HCT116 (cell line): ENCODE measurements around the gene LY9. TPM values are rescaled to one million over a fixed set of nuclear protein-coding genes. Genes with fewer than 3 reads are reported as not detected.

ENCODE experiments used
- ATAC-seq: fragments of 200-7000 bp; cut with Tn5 transposase; 2 replicates; pipeline ENCODE4 v1.9.1; 2020; ENCODE audit warnings: mild to moderate bottlenecking, moderate library complexity
- BruUV-seq: library from RNA; stranded (reverse); fragments of 400-500 nt; replicated peaks from 2 replicates; lab custom pipeline; 2021; lab: Mats Ljungman, UMichigan
- CTCF ChIA-PET: fragments of 300-600 bp; sonication (Branson Sonifier 250); formaldehyde crosslinking; loops from one replicate; lab custom pipeline; 2021; ENCODE audit warnings: antibody characterized with exemption; lab: Charles Lee
- POLR2A ChIA-PET: fragments of 300-600, 350-600 bp; sonication (Branson Sonifier 250); formaldehyde crosslinking; loops from one replicate; lab custom pipeline; 2021; ENCODE audit warnings: antibody characterized with exemption; lab: Charles Lee
- RAD21 ChIA-PET, 2 experiments: fragments of 300-600 bp; sonication (Branson Sonifier 250); formaldehyde crosslinking; loops; one replicate each; lab custom pipeline; 2023; ENCODE audit warnings: low total read pairs in 2 of 2; ENCODE audit not compliant: uncharacterized antibody in 2 of 2, unreplicated experiment in 2 of 2, low non-redundant PET in 1 of 2; lab: Charles Lee
- DNase-seq: peaks from one replicate; pipeline ENCODE4 v3.0.0-alpha.2; 2010; ENCODE audit warnings: low read depth, low spot score
- H2AFZ ChIP-seq: fragments of 200-600 bp; shearing (Covaris generic), sonication (generic); 2 replicates; pipeline ENCODE4 v1.6.1; 2017; ENCODE audit warnings: low read depth, mixed run types, mixed read lengths, antibody characterized with exemption, low read length; ENCODE audit not compliant: poor library complexity, severe bottlenecking
- H3K27ac ChIP-seq: 2 replicates; pipeline ENCODE4 v1.5.1; 2012; ENCODE audit warnings: low read depth, low read length
- H3K27me3 ChIP-seq: fragments of 200-600 bp; sonication (generic); 2 replicates; pipeline ENCODE4 v1.6.1; 2016; ENCODE audit warnings: mixed run types, low read length, mixed read lengths; ENCODE audit not compliant: insufficient read depth
- H3K36me3 ChIP-seq, 2 experiments: fragments of 200-500 bp in 1 of 2; fragments of 200-600 bp in 1 of 2; sonication (Bioruptor generic) in 1 of 2; sonication (generic) in 1 of 2; 2 replicates each; pipeline versions ENCODE4 v1.5.1 to v1.6.1; 2014 to 2016; ENCODE audit warnings: low read length in 2 of 2, inconsistent platforms in 1 of 2, mixed read lengths in 1 of 2, mixed run types in 1 of 2; ENCODE audit not compliant: insufficient read depth in 2 of 2, control insufficient read depth in 1 of 2
- H3K4me1 ChIP-seq, 2 experiments: fragments of 200-600 bp in 1 of 2; sonication (generic) in 1 of 2; 2 replicates each; pipeline versions ENCODE4 v1.5.1 to v1.6.1; 2012 to 2017; ENCODE audit warnings: low read length in 2 of 2, inconsistent platforms in 1 of 2, mild to moderate bottlenecking in 1 of 2, mixed read lengths in 1 of 2, mixed run types in 1 of 2, moderate library complexity in 1 of 2; ENCODE audit not compliant: insufficient read depth in 2 of 2, control insufficient read depth in 1 of 2
- H3K4me2 ChIP-seq: fragments of 200-600 bp; sonication (generic); 2 replicates; pipeline ENCODE4 v1.6.1; 2017; ENCODE audit warnings: mixed run types, low read length, mixed read lengths
- H3K4me3 ChIP-seq, 2 experiments: fragments of 200-600 bp in 1 of 2; sonication (generic) in 1 of 2; replicated peaks in 1 of 2; 2 replicates each; pipeline ENCODE4 v1.5.1; 2011 to 2016; ENCODE audit warnings: low read length in 2 of 2, control low read depth in 1 of 2, low read depth in 1 of 2, mild to moderate bottlenecking in 1 of 2, mixed read lengths in 1 of 2, mixed run types in 1 of 2
- H3K79me2 ChIP-seq: fragments of 200-600 bp; sonication (generic); 2 replicates; pipeline ENCODE4 v1.6.1; 2017; ENCODE audit warnings: mild to moderate bottlenecking, mixed run types, low read length, moderate library complexity, mixed read lengths; ENCODE audit not compliant: insufficient read depth
- H3K9ac ChIP-seq: fragments of 200-600 bp; sonication (generic); 2 replicates; pipeline ENCODE4 v1.6.1; 2016; ENCODE audit warnings: low read length, mixed read lengths
- H3K9me2 ChIP-seq: fragments of 200-600 bp; sonication (generic), shearing (Covaris generic); 2 replicates; pipeline ENCODE4 v1.6.1; 2017; ENCODE audit warnings: mixed run types, mild to moderate bottlenecking, moderate library complexity; ENCODE audit not compliant: insufficient read depth
- H3K9me3 ChIP-seq, 2 experiments: fragments of 200-500 bp in 1 of 2; fragments of 200-600 bp in 1 of 2; sonication (Bioruptor generic) in 1 of 2; sonication (generic) in 1 of 2; 2 replicates each; pipeline ENCODE4 v1.6.1; 2014 to 2017; ENCODE audit warnings: low read length in 2 of 2, mixed read lengths in 2 of 2, inconsistent platforms in 1 of 2, low read depth in 1 of 2, mild to moderate bottlenecking in 1 of 2, mixed run types in 1 of 2, moderate library complexity in 1 of 2; ENCODE audit not compliant: control insufficient read depth in 1 of 2, insufficient read depth in 1 of 2
- H4K20me1 ChIP-seq: fragments of 200-600 bp; sonication (generic), shearing (Covaris generic); 2 replicates; pipeline ENCODE4 v1.6.1; 2017; ENCODE audit warnings: mixed run types, mild to moderate bottlenecking, moderate library complexity; ENCODE audit not compliant: insufficient read depth
- ATF3 ChIP-seq: IDR thresholded peaks from 2 replicates; pipeline ENCODE4 v1.6.1; 2012
- CBX3 ChIP-seq: IDR thresholded peaks from 2 replicates; pipeline ENCODE4 v1.6.1; 2012; ENCODE audit warnings: low read depth
- CEBPB ChIP-seq: IDR thresholded peaks from 2 replicates; pipeline ENCODE4 v1.6.1; 2012; ENCODE audit warnings: low read depth
- CTCF ChIP-seq, 3 experiments: fragments of 200-600 bp in 1 of 3; sonication (generic) in 1 of 3; IDR thresholded peaks in 2 of 3; conservative IDR thresholded peaks in 1 of 3; 2 replicates each; pipeline ENCODE4 v1.5.1; 2012 to 2017; ENCODE audit warnings: low read depth in 2 of 3, low read length in 2 of 3, antibody characterized with exemption in 1 of 3, borderline replicate concordance in 1 of 3, control low read depth in 1 of 3, mild to moderate bottlenecking in 1 of 3, mixed read lengths in 1 of 3, mixed run types in 1 of 3, moderate library complexity in 1 of 3; ENCODE audit not compliant: insufficient read depth in 1 of 3
- EGR1 ChIP-seq: IDR thresholded peaks from 2 replicates; pipeline ENCODE4 v1.6.1; 2012; ENCODE audit warnings: low read depth
- ELF1 ChIP-seq: IDR thresholded peaks from 2 replicates; pipeline ENCODE4 v1.6.1; 2012; ENCODE audit warnings: low read depth, borderline replicate concordance
- EZH2 ChIP-seq: fragments of 200-600 bp; sonication (generic); IDR thresholded peaks from 2 replicates; pipeline ENCODE4 v1.6.1; 2017; ENCODE audit warnings: antibody characterized with exemption, mixed run types
- EZH2phosphoT487 ChIP-seq: fragments of 200-600 bp; IDR thresholded peaks from 2 replicates; pipeline ENCODE4 v1.6.1; 2018; ENCODE audit warnings: antibody characterized with exemption, borderline replicate concordance
- FOSL1 ChIP-seq: IDR thresholded peaks from 2 replicates; pipeline ENCODE4 v1.6.1; 2012; ENCODE audit warnings: low read depth
- RAD21 ChIP-seq: IDR thresholded peaks from 2 replicates; pipeline ENCODE4 v1.6.1; 2012; ENCODE audit warnings: low read depth, mild to moderate bottlenecking
- REST ChIP-seq: IDR thresholded peaks from 2 replicates; pipeline ENCODE4 v1.6.1; 2012; ENCODE audit warnings: low read depth
- SP1 ChIP-seq: IDR thresholded peaks from 2 replicates; pipeline ENCODE4 v1.6.1; 2012; ENCODE audit warnings: low read depth
- SRF ChIP-seq: IDR thresholded peaks from 2 replicates; pipeline ENCODE4 v1.6.1; 2012; ENCODE audit warnings: low read depth
- TCF7L2 ChIP-seq: IDR thresholded peaks from 2 replicates; pipeline ENCODE4 v1.7.0; 2011; ENCODE audit warnings: borderline replicate concordance, inconsistent platforms; ENCODE audit not compliant: insufficient read depth, insufficient read length; ENCODE audit errors: extremely low read depth
- ZFX ChIP-seq: fragments of 450-650 bp; IDR thresholded peaks from 2 replicates; pipeline ENCODE4 v1.6.1; 2017
- ZNF274 ChIP-seq: fragments of 200-500 bp; sonication (Bioruptor generic); IDR thresholded peaks from 2 replicates; pipeline ENCODE4 v1.6.1; 2014; ENCODE audit warnings: mild to moderate bottlenecking, low read depth, low read length, inconsistent platforms
- intact Hi-C: fragments of 100-400 bp; cut with micrococcal nuclease; formaldehyde crosslinking; loops from 2 replicates; pipeline ENCODE4 v1.10.0; 2022
- total RNA-seq: library from RNA; stranded (reverse); gene quantifications from one replicate; pipeline ENCODE4 v1.2.1, GENCODE V29; 2021; ENCODE audit not compliant: unreplicated experiment

LY9 gene
- total RNA-seq, 1 experiment from 2014 or later: 0.22 TPM

- Histone ChIP-seq H3K79me2 (no peaks in the 10 kb centered on the region), H3K9ac (no peak overlapping the region), H3K9me3 (no peaks in the 10 kb centered on the region), H3K36me3 (no peaks in the 10 kb centered on the region), H3K27ac (no peak overlapping the region), H2AFZ (no peak overlapping the region), H3K27me3 (no peaks in the 10 kb centered on the region; the same call in 1 of the 2 replicates), H3K4me2 (no peak overlapping the region), H4K20me1 (no peaks in the 10 kb centered on the region), H3K9me2 (no peaks in the 10 kb centered on the region), H3K4me1 (0 out of 4 replicates have a peak, but pooled peaks cover 0 to 3% of the 10 kb centered on the region in 2 experiments), H3K4me3 (no peak overlapping the region)
- intact Hi-C loops: no loop called here
- POLR2A ChIA-PET: no interaction called here
- CTCF ChIA-PET: interaction anchor here (0.5 kb wide), 1 partner anchor 47 kb away, joined by 3 read pairs; no protein-coding TSS in a partner anchor
- RAD21 ChIA-PET: no interaction called here
- no peak for ATAC-seq
- TF ChIP-seq CBX3 (no peak), CEBPB (peak; percentile 94)
- no peak for DNase-seq
- BruUV-seq: no TSS peak
These were observed 31.4 kb downstream of the LY9 start for GRCh38 chr1:160827418-160827817.

- no peak overlapping the region for H2AFZ ChIP-seq
- peaks cover 5% of the 10 kb centered on the region; the same call in 1 of the 2 replicates for H3K27me3 ChIP-seq
- no peaks in the 10 kb centered on the region for H3K9me3 ChIP-seq
- 0 out of 4 replicates have a peak, but pooled peaks cover 0 to 3% of the 10 kb centered on the region in 2 experiments for H3K4me1 ChIP-seq
- DNase-seq (no peak), ATAC-seq (no peak)
- H3K9me2 ChIP-seq: no peaks in the 10 kb centered on the region
- H4K20me1 ChIP-seq: no peaks in the 10 kb centered on the region
- no peaks in the 10 kb centered on the region for H3K79me2 ChIP-seq
- H3K9ac ChIP-seq: no peak overlapping the region
- H3K4me2 ChIP-seq: no peak overlapping the region
- ChIA-PET POLR2A (no interaction called here), RAD21 (interaction anchor here in 1 of 2 experiments (0.6 kb wide), 1 partner anchor 106 kb away, joined by 3 read pairs; no protein-coding TSS in a partner anchor), CTCF (interaction anchor here (0.8 to 2.7 kb wide), 4 partner anchors 103 to 148 kb away, joined by 3 to 16 read pairs (median 4); partner anchors contain the start of gene ITLN2)
- intact Hi-C loops: loop anchor here (1.0 to 5.0 kb wide), 4 partner anchors 49 to 402 kb away; no protein-coding TSS in a partner anchor
- H3K4me3 ChIP-seq: no peak overlapping the region
- H3K36me3 ChIP-seq: no peaks in the 10 kb centered on the region
- no peak overlapping the region for H3K27ac ChIP-seq
- BruUV-seq: no TSS peak
- no peak for TF ChIP-seq EZH2phosphoT487
- TF ChIP-seq ELF1: no peak
- no peak for TF ChIP-seq CTCF (IDR thresholded peaks at IDR 0.05 in 2 of 3, conservative IDR thresholded peaks at IDR 0.05 in 1 of 3; ENCODE audit: borderline replicate concordance in 1 of 3, insufficient read depth in 1 of 3, low read depth in 2 of 3, low read length in 2 of 3)
- TF ChIP-seq ZNF274: no peak
- TF ChIP-seq CEBPB: no peak
- TF ChIP-seq RAD21: no peak
- no peak for TF ChIP-seq EZH2
- TF ChIP-seq TCF7L2: no peak
- TF ChIP-seq ZFX: no peak
- no peak for TF ChIP-seq EGR1
- no peak for TF ChIP-seq SRF
- TF ChIP-seq CBX3: no peak
- no peak for TF ChIP-seq ATF3
- no peak for TF ChIP-seq REST
- TF ChIP-seq FOSL1: no peak
- no peak for TF ChIP-seq SP1
These were observed 33.8 kb downstream of the LY9 start for GRCh38 chr1:160829766-160830165.
